ENCODE results near the gene RPL18.
"Not testable (repeated sequence)": the region's sequence is repeated elsewhere in the genome, so short reads cannot be mapped to it uniquely, and the experiment has no call there.

Gene RPL18

GRCh38 chr19:48644839-48645619 lies 26.1 kb upstream of the RPL18 start:
- DNase-seq (ENCODE audit: low spot score), result peak; percentile 90

GRCh38 chr19:48644355-48644754 lies 25.4 kb upstream of the RPL18 start:
- DNase-seq (ENCODE audit: low spot score), result peak; percentile 17

- DNase-seq (ENCODE audit: low spot score), result no peak
Observed at GRCh38 chr19:48642862-48643261, 23.9 kb upstream of the RPL18 start.

GRCh38 chr19:48641850-48642249 lies 22.9 kb upstream of the RPL18 start:
- DNase-seq (ENCODE audit: low spot score), result no peak

- peak; percentile 8 for DNase-seq (ENCODE audit: low spot score)
Observed at GRCh38 chr19:48639483-48640375, 20.8 kb upstream of the RPL18 start.

GRCh38 chr19:48638831-48639381 lies 19.9 kb upstream of the RPL18 start:
- no peak for DNase-seq (ENCODE audit: low spot score)

GRCh38 chr19:48637948-48638830 lies 19.2 kb upstream of the RPL18 start:
- peak; percentile 95 for DNase-seq (ENCODE audit: low spot score)

- DNase-seq (ENCODE audit: low spot score), result peak; percentile 99
Observed at GRCh38 chr19:48637449-48637947, 18.5 kb upstream of the RPL18 start.

- DNase-seq (ENCODE audit: low spot score), result no peak
Observed at GRCh38 chr19:48636859-48637448, 18.0 kb upstream of the RPL18 start, which contains the start of gene DBP. DBP (minus strand) TSS chr19:48637379; CDS start chr19:48636994, 385 bp downstream.

GRCh38 chr19:48635966-48636858 lies 17.2 kb upstream of the RPL18 start:
- peak; percentile 65 for DNase-seq (ENCODE audit: low spot score)

GRCh38 chr19:48635263-48635965 lies 16.4 kb upstream of the RPL18 start:
- DNase-seq (ENCODE audit: low spot score), result peak; percentile 62

- peak; percentile 93 for DNase-seq (ENCODE audit: low spot score)
Observed at GRCh38 chr19:48634424-48635262, 15.7 kb upstream of the RPL18 start.

- DNase-seq (ENCODE audit: low spot score), result no peak
Observed at GRCh38 chr19:48634036-48634342, 15.0 kb upstream of the RPL18 start.

- DNase-seq (ENCODE audit: low spot score), result peak; percentile 5
Observed at GRCh38 chr19:48633148-48634035, 14.4 kb upstream of the RPL18 start.

- no peak for DNase-seq (ENCODE audit: low spot score)
Observed at GRCh38 chr19:48632692-48633147, 13.7 kb upstream of the RPL18 start.

GRCh38 chr19:48632286-48632685 lies 13.3 kb upstream of the RPL18 start:
- not testable (repeated sequence) for DNase-seq (ENCODE audit: low spot score)

GRCh38 chr19:48631225-48631624 lies 12.2 kb upstream of the RPL18 start:
- DNase-seq (ENCODE audit: low spot score), result peak; percentile 29

All from pons (tissue), 1 donor.